Spleen (tissue), 7 donors: Measurements from ENCODE around the gene RRM1.

ENCODE experiments used
- CTCF ChIP-seq, 11 experiments: fragments of 200-600 bp in 7 of 11; fragments of 450-650 bp in 4 of 11; sonication (generic) in 4 of 11; IDR thresholded peaks in 8 of 11; conservative IDR thresholded peaks in 3 of 11; 1 replicate in 7 of 11; 2 replicates in 4 of 11; pipeline versions ENCODE4 v1.4.0 to v1.8.0; 2016 to 2021; ENCODE audit warnings: antibody characterized with exemption in 11 of 11, inconsistent platforms in 4 of 11, mild to moderate bottlenecking in 1 of 11
- POLR2A ChIP-seq, 3 donors: fragments of 450-650 bp; IDR thresholded peaks; one replicate each; pipeline ENCODE4 v1.5.1; 2017; ENCODE audit warnings: antibody characterized with exemption in 3 of 3, mild to moderate bottlenecking in 1 of 3
- donor health status: DM: no; HTN: no; CAD: no; lungs with moderate emphysema.
- donor health status: DM: no; HTN: no; CAD: no.
- donor health status: DM: no; HTN: no; CAD: no.

GRCh38 chr11:4065601-4066377 is 28.8 kb upstream of the RRM1 start:
- no peak for TF ChIP-seq CTCF (IDR thresholded peaks at IDR 0.05 in 8 of 11, conservative IDR thresholded peaks at IDR 0.05 in 3 of 11)
- TF ChIP-seq POLR2A (IDR thresholded peaks at IDR 0.05), result no peak
